Body of pancreas (tissue), 4 donors: ENCODE data around the gene COQ5.

ENCODE experiments used
- POLR2A ChIP-seq, 3 donors: fragments of 450-650 bp; IDR thresholded peaks; one replicate each; pipeline ENCODE4 v1.6.1; 2016; ENCODE audit warnings: antibody characterized with exemption in 3 of 3, mild to moderate bottlenecking in 2 of 3
- TF ChIP-seq, protein P1 (sequence below), 7 experiments: fragments of 450-650 bp in 4 of 7; fragments of 200-600 bp in 3 of 7; sonication (generic) in 3 of 7; IDR thresholded peaks; one replicate each; pipeline ENCODE4 v1.5.1; 2016 to 2019; ENCODE audit warnings: antibody characterized with exemption in 7 of 7

DNA sequence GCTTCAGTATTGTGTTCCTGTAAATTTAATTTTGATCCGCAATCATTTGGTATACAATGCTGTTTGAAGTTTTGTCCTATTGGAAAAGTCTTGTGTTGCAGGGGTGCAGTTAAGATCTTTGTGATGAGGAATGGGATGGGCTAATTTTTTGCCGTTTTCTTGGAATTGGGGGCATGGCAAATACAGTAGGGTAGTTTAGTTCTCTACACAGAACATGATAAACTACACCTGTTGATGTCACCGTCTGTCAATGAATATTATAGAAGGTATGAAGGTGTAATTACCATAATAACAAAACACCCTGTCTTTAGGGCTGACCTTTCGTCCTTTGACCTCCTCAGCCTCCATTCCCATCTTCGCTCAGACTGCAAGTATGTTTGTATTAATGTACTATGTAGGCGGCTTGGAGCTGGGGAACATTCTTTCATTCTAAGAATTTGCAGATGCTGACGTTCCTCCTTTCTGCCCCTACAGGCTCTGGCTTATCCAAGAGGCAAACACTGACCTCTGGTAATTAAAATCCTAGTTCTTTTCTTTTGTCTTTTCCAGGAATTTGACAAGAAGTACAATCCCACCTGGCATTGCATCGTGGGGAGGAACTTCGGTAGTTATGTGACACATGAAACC lies 31.3 kb downstream of the COQ5 start:
- TF ChIP-seq, protein P1, sequence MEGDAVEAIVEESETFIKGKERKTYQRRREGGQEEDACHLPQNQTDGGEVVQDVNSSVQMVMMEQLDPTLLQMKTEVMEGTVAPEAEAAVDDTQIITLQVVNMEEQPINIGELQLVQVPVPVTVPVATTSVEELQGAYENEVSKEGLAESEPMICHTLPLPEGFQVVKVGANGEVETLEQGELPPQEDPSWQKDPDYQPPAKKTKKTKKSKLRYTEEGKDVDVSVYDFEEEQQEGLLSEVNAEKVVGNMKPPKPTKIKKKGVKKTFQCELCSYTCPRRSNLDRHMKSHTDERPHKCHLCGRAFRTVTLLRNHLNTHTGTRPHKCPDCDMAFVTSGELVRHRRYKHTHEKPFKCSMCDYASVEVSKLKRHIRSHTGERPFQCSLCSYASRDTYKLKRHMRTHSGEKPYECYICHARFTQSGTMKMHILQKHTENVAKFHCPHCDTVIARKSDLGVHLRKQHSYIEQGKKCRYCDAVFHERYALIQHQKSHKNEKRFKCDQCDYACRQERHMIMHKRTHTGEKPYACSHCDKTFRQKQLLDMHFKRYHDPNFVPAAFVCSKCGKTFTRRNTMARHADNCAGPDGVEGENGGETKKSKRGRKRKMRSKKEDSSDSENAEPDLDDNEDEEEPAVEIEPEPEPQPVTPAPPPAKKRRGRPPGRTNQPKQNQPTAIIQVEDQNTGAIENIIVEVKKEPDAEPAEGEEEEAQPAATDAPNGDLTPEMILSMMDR (IDR thresholded peaks at IDR 0.05), result no peak
- TF ChIP-seq POLR2A (IDR thresholded peaks at IDR 0.05), result no peak
